IMR-90 (cell line): ENCODE results near the gene TNNT1. TPM values are rescaled to one million over a fixed set of nuclear protein-coding genes. Genes with fewer than 3 reads are reported as not detected.

ENCODE experiments used
- ATAC-seq: fragments of 200-7000 bp; cut with Tn5 transposase; 2 replicates; pipeline ENCODE4 v1.9.1; 2020; ENCODE audit warnings: low read depth, mild to moderate bottlenecking, moderate library complexity
- BruUV-seq: library from RNA; stranded (reverse); fragments of 400-500 nt; replicated peaks from 2 replicates; lab custom pipeline; 2021; lab: Mats Ljungman, UMichigan
- CTCF ChIA-PET: fragments of 300-600 bp; formaldehyde crosslinking; extraction: SDS; loops from one replicate; lab custom pipeline; 2021; ENCODE audit warnings: antibody characterized with exemption; lab: Yijun Ruan, JAX
- POLR2A ChIA-PET: fragments of 300-600 bp; sonication (Branson Sonifier 250); formaldehyde crosslinking; loops from one replicate; lab custom pipeline; 2022; ENCODE audit warnings: antibody characterized with exemption; ENCODE audit not compliant: unreplicated experiment; lab: Charles Lee
- DNase-seq: peaks from one replicate; pipeline ENCODE4 v3.0.0; 2013
- H2AFZ ChIP-seq: replicated peaks from 2 replicates; pipeline ENCODE3; 2013; ENCODE audit warnings: low read length, mild to moderate bottlenecking; ENCODE audit not compliant: poor library complexity
- H2AK5ac ChIP-seq: 2 replicates; pipeline ENCODE4 v1.6.1; 2013; ENCODE audit warnings: low read depth, low read length, inconsistent platforms
- H2AK9ac ChIP-seq: replicated peaks from 2 replicates; pipeline ENCODE3; 2013; ENCODE audit warnings: mild to moderate bottlenecking, low read depth, low read length, moderate library complexity; ENCODE audit not compliant: poor library complexity
- H2BK120ac ChIP-seq: 2 replicates; pipeline ENCODE4 v1.6.1; 2013; ENCODE audit warnings: low read depth, low read length, inconsistent platforms
- H2BK15ac ChIP-seq: 3 replicates; pipeline ENCODE4 v1.6.1; 2013; ENCODE audit warnings: low read depth, low read length, inconsistent platforms
- H2BK20ac ChIP-seq: 2 replicates; pipeline ENCODE4 v1.6.1; 2013; ENCODE audit warnings: low read depth, mild to moderate bottlenecking, inconsistent platforms, low read length, moderate library complexity
- H2BK5ac ChIP-seq: 2 replicates; pipeline ENCODE4 v1.6.1; 2013; ENCODE audit warnings: mild to moderate bottlenecking, low read depth, low read length, inconsistent platforms; ENCODE audit not compliant: poor library complexity, severe bottlenecking
- H3K14ac ChIP-seq: replicated peaks from 2 replicates; pipeline ENCODE4 v1.6.1; 2013; ENCODE audit warnings: low read depth, low read length, inconsistent platforms
- H3K18ac ChIP-seq: 2 replicates; pipeline ENCODE4 v1.6.1; 2013; ENCODE audit warnings: low read depth, low read length, control low read depth
- H3K23ac ChIP-seq: 2 replicates; pipeline ENCODE4 v1.6.1; 2013; ENCODE audit warnings: low read depth, low read length, inconsistent platforms
- H3K27ac ChIP-seq: 2 replicates; pipeline ENCODE4 v1.5.1; 2013; ENCODE audit warnings: mild to moderate bottlenecking, control low read depth, low read length; ENCODE audit not compliant: insufficient read depth
- H3K27me3 ChIP-seq: 2 replicates; pipeline ENCODE4 v1.6.1; 2013; ENCODE audit warnings: low read length; ENCODE audit not compliant: control insufficient read depth, insufficient read depth
- H3K36me3 ChIP-seq: 2 replicates; pipeline ENCODE4 v1.6.1; 2013; ENCODE audit warnings: low read length, mixed read lengths; ENCODE audit not compliant: control insufficient read depth, insufficient read depth
- H3K4ac ChIP-seq: 2 replicates; pipeline ENCODE4 v1.6.1; 2013; ENCODE audit warnings: low read depth, low read length, inconsistent platforms
- H3K4me1 ChIP-seq: 2 replicates; pipeline ENCODE4 v1.6.1; 2013; ENCODE audit warnings: low read length, mixed read lengths; ENCODE audit not compliant: control insufficient read depth, insufficient read depth
- H3K4me2 ChIP-seq: 2 replicates; pipeline ENCODE4 v1.6.1; 2013; ENCODE audit warnings: low read depth, mild to moderate bottlenecking, control low read depth, low read length, moderate library complexity
- H3K4me3 ChIP-seq: 2 replicates; pipeline ENCODE4 v1.5.1; 2013; ENCODE audit warnings: low read depth, mild to moderate bottlenecking, control low read depth, low read length, moderate library complexity; ENCODE audit not compliant: insufficient read depth
- H3K56ac ChIP-seq: 2 replicates; pipeline ENCODE4 v1.6.1; 2013; ENCODE audit warnings: low read length, inconsistent platforms; ENCODE audit not compliant: insufficient read depth; ENCODE audit errors: extremely low read depth
- H3K79me1 ChIP-seq, 2 experiments: 2 replicates each; pipeline ENCODE4 v1.6.1; 2013; ENCODE audit warnings: low read length in 2 of 2, inconsistent platforms in 1 of 2, low read depth in 1 of 2
- H3K9ac ChIP-seq: 2 replicates; pipeline ENCODE4 v1.6.1; 2013; ENCODE audit warnings: low read depth, low read length, control low read depth
- H3K9me1 ChIP-seq: 2 replicates; pipeline ENCODE4 v1.6.1; 2013; ENCODE audit warnings: low read length, inconsistent platforms; ENCODE audit not compliant: insufficient read depth
- H3K9me3 ChIP-seq: 2 replicates; pipeline ENCODE4 v1.6.1; 2013; ENCODE audit warnings: low read length; ENCODE audit not compliant: control insufficient read depth, insufficient read depth
- H4K20me1 ChIP-seq: 2 replicates; pipeline ENCODE4 v1.6.1; 2013; ENCODE audit warnings: low read length, inconsistent platforms; ENCODE audit not compliant: insufficient read depth
- H4K5ac ChIP-seq: 2 replicates; pipeline ENCODE4 v1.6.1; 2013; ENCODE audit warnings: mild to moderate bottlenecking, low read depth, low read length, control low read depth
- H4K8ac ChIP-seq, 2 experiments: 2 replicates each; pipeline ENCODE4 v1.6.1; 2013; ENCODE audit warnings: low read depth in 2 of 2, low read length in 2 of 2, control low read depth in 1 of 2, inconsistent platforms in 1 of 2
- H4K91ac ChIP-seq: 2 replicates; pipeline ENCODE4 v1.6.1; 2013; ENCODE audit warnings: low read depth, low read length, inconsistent platforms; ENCODE audit not compliant: insufficient read depth
- BHLHE40 ChIP-seq: fragments of 150-350 bp; IDR thresholded peaks from 2 replicates; pipeline ENCODE4 v1.6.1; 2016; ENCODE audit warnings: mild to moderate bottlenecking, low read depth, low read length
- CHD1 ChIP-seq: IDR thresholded peaks from 2 replicates; pipeline ENCODE4 v1.6.1; 2012; ENCODE audit warnings: low read depth, low read length, improper control_type of control experiment
- FOS ChIP-seq: fragments of 150-350 bp; IDR thresholded peaks from 2 replicates; pipeline ENCODE4 v1.6.1; 2016; ENCODE audit warnings: low read depth, low read length
- MAZ ChIP-seq: IDR thresholded peaks from 2 replicates; pipeline ENCODE4 v1.6.1; 2012; ENCODE audit warnings: low read depth, mild to moderate bottlenecking, low read length, improper control_type of control experiment, moderate library complexity, borderline replicate concordance
- RAD21 ChIP-seq: IDR thresholded peaks from 2 replicates; pipeline ENCODE4 v1.6.1; 2012; ENCODE audit warnings: low read length, improper control_type of control experiment
- RCOR1 ChIP-seq: IDR thresholded peaks from 2 replicates; pipeline ENCODE4 v1.6.1; 2012; ENCODE audit warnings: mild to moderate bottlenecking, low read length, improper control_type of control experiment; ENCODE audit not compliant: insufficient replicate concordance
- WGBS, 2 experiments: methylation state at CpG; one replicate each; pipeline versions ENCODE4 v1.1.5 to v1.1.7; 2013; ENCODE audit warnings: missing lambda C conversion rate in 2 of 2; ENCODE audit not compliant: insufficient read length in 1 of 2; ENCODE audit errors: extremely low coverage in 2 of 2; 5-methylcytosine and 5-hydroxymethylcytosine counted together
- dilution Hi-C: fragments of 300-500 bp; cut with HindIII; formaldehyde crosslinking; loops from one replicate; pipeline ENCODE4 v1.14.3; 2018; ENCODE audit warnings: low sequenced_read_pairs; ENCODE audit not compliant: unreplicated experiment
- in situ Hi-C: fragments of 300-500 bp; cut with MboI; formaldehyde crosslinking; loops from 3 replicates; pipeline ENCODE4 v1.14.3; 2019; ENCODE audit warnings: low sequenced_read_pairs, inconsistent platforms, mixed read lengths
- intact Hi-C: fragments of 100-400 bp; cut with micrococcal nuclease; formaldehyde crosslinking; loops from 2 replicates; pipeline ENCODE4 v1.10.0; 2022
- polyA plus RNA-seq, 3 experiments: library from polyadenylated mRNA; depleted of rRNA; stranded (reverse); fragments of >200 nt; gene quantifications; 2 replicates each; pipeline ENCODE4 v1.2.3, GENCODE V29; 2012; ENCODE audit warnings: low replicate concordance in 1 of 3
- total RNA-seq: library from RNA; depleted of rRNA; stranded (reverse); fragments of >200 nt; gene quantifications from 2 replicates; pipeline ENCODE4 v1.2.3, GENCODE V29; 2012
- TF ChIP-seq, protein P1 (sequence below): fragments of 150-350 bp; IDR thresholded peaks from 2 replicates; pipeline ENCODE4 v1.6.1; 2017; ENCODE audit warnings: mild to moderate bottlenecking, antibody characterized with exemption, low read length, low read depth

TNNT1 gene
- total and polyA plus RNA-seq, 2 of the 4 experiments (the other 2 are of a cell fraction): 1.3 to 2.6 TPM

DNA sequence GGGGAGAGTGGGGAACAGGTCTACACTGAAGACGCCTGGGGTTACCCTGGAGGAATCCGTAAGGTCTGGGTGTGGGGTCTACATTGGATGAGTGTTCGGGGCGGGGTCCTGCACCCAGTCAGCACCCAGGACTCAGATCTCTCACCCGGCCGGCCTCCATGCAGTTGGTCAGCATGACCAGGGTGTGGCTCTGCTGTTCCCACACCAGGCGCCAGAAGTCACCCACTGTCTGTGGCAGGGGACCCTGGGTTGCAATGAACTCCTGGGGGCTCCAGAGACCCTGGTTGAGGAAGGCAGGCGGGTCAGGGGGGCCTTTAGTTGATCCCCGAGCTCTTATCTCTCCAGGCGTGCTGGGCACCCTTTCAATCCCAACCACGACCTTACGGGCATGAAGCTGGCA lies 37.1 kb upstream of the TNNT1 start:
- Histone ChIP-seq H2BK20ac (no peak overlapping the region), H3K4me3 (no peak overlapping the region), H4K5ac (no peak overlapping the region), H3K27ac (no peak overlapping the region), H3K56ac (no peak overlapping the region), H2AFZ (no peak overlapping the region), H2BK120ac (no peak overlapping the region), H3K27me3 (peaks cover 24% of the 10 kb centered on the region), H4K20me1 (no peaks in the 10 kb centered on the region), H3K79me1 (no peaks in the 10 kb centered on the region), H2AK5ac (no peak overlapping the region), H3K9me3 (no peaks in the 10 kb centered on the region), H2AK9ac (no peak overlapping the region), H3K36me3 (no peaks in the 10 kb centered on the region), H4K8ac (no peak overlapping the region), H2BK5ac (no peak overlapping the region), H3K4me1 (no peaks in the 10 kb centered on the region), H3K23ac (no peak overlapping the region), H2BK15ac (no peak overlapping the region), H3K4ac (no peak overlapping the region), H3K18ac (no peak overlapping the region), H3K9ac (no peak overlapping the region), H3K9me1 (peaks cover 3% of the 10 kb centered on the region; the same call in 1 of the 2 replicates), H3K14ac (no peak overlapping the region), H3K4me2 (no peak overlapping the region), H4K91ac (no peak overlapping the region)
- dilution Hi-C loops (no loop called here), in situ Hi-C loops (no loop called here), intact Hi-C loops (no loop called here)
- TF ChIP-seq, protein P1, sequence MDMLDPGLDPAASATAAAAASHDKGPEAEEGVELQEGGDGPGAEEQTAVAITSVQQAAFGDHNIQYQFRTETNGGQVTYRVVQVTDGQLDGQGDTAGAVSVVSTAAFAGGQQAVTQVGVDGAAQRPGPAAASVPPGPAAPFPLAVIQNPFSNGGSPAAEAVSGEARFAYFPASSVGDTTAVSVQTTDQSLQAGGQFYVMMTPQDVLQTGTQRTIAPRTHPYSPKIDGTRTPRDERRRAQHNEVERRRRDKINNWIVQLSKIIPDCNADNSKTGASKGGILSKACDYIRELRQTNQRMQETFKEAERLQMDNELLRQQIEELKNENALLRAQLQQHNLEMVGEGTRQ: no peak
- TF ChIP-seq RAD21 (no peak), RCOR1 (no peak), CHD1 (no peak), FOS (no peak), BHLHE40 (no peak), MAZ (no peak)
- 61% methylated on average over 9 of the region's 12 CpGs; no CpG with 5 or more reads in 1 of the 2 experiments for WGBS, 2 experiments
- CTCF ChIA-PET: no interaction called here
- no peak for DNase-seq
- POLR2A ChIA-PET: no interaction called here
- BruUV-seq: no TSS peak
- no peak for ATAC-seq
